NCI-H226 (cell line): ENCODE measurements around the gene SGCA.

Experiments used
- DNase-seq: peaks from one replicate; pipeline ENCODE4 v3.0.0-alpha.2; 2015

The SGCA gene

DNA sequence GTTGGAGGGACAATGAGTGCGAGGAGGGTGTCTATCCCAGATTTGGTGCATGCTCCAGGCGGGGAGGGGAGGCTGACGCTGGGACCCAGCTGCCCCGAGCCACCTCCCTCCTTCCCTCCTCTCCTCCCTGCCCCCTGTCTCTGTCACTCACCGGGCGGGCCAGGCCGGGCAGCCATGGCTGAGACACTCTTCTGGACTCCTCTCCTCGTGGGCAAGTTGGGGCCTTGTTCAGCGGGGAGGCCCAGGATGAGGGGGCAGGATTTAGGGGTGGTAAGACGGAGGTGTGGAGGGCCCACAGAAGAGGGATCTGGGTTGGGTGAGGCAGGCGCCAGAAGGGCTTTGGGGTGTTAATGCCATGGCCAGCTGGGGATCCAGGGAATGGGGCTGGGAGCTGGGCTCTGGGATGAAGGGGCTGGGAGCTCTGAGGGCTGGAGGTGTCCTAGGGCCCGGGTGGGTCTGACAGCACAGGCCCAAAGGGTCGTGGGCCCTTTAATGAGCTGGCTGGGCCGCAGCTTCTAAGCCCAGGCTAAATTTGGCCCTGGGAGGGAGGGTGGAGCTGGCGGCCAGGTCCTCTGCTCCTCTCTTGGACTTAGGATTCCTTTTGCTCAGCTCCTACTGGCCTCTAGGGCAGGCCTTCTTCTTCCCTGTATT, at the start of gene SGCA:
Gene SGCA, plus strand, starts transcription at position 139 of the 651 bp plus-strand sequence. Its CDS starts 36 bp downstream, at position 175.
- no peak for DNase-seq

GRCh38 chr17:50117202-50118051, 48.4 kb upstream of the SGCA start:
- DNase-seq = peak; percentile 37

DNA sequence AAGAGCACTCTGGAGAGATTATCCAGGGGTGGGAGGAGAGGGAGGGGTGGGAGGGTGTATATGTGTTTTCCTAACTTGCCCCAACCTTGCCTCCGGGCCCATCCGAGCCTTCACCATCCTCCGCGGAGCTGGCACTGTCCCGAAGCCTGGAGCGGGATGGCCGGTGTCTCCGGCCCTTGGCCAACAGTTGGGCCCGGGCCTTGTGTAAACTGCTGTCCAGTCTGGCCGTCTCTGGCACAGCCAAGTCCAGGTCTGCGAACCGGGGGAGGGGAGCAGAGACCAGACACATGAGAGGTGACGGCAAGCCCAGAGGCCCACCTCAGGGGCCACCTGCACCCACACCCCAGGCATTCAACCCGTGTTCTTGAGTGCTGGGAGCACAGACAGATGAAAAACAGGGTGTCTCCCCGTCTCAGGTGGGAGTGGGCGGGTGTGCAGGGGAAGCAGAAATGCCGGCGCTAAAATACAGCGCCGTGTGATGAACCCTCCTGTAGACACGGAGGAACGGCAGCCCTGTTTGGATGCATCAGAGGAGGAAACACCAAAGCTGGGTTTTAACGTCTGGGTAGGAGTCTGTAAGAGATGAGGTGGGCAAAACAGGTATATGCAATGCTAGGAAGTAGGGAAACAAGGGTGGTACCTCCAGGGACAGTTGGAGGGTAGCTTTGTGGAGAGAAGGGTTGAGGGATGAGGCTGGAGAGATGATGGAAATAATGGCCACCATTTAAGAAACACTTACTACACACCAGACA, 47.6 kb upstream of the SGCA start:
- DNase-seq = no peak

DNA sequence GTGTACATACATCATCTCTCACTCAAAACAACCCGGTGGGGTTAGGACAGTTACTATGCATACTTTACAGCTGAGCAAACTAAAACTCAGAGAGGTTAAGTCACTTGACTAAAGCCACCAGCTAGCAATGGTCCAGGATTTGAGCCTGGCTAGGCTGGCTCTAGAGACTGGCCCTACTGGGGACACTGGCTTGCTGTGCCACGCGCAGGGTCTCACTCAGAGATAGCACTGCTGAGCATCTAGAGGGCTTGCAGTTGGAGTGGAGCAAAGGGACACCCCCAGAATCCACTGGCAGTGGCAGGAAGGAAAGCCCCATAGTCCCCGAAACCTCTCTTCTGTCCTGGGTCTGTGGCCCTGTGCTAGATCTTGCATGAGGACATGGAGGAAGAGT, 47.0 kb upstream of the SGCA start:
- DNase-seq = no peak

GRCh38 chr17:50120475-50121253, 45.1 kb upstream of the SGCA start:
- no peak for DNase-seq

- DNase-seq = no peak
Observed at GRCh38 chr17:50122945-50123344, 42.9 kb upstream of the SGCA start.

- DNase-seq = no peak
Observed at GRCh38 chr17:50123649-50124349, 42.0 kb upstream of the SGCA start.

GRCh38 chr17:50125420-50125997, 40.3 kb upstream of the SGCA start:
- no peak for DNase-seq

DNA sequence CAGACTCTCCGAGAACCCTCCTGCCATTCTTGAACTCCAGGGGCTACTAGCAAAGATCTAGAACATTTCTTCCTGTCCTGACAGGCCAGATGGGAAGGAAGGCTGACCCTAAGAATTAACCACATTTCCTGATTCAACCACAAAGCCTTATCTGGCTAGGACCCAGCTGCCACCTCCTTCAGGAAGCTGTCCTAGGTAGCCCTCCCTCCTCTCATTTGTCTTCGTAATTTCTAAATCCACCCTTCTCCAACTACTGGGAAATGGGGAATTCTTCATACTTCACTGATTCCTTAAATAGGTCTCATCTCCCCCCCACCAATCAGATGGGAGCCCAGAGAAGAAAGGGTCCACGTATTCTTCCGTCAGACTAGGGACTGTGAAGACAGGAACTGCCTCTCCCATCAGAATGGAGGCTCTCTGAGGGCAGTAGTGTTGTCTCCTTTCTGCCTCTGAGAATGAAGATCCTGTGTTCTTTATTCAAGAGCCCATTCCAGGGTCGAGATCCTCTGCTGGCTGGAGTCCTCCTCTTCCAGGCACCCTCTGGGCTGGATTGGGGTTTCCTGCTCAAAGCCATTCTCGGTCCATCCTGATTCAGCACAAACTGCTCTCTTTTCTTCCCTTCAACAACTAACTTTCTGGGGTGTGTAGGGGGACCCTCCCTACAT, 38.0 kb upstream of the SGCA start:
- no peak for DNase-seq

DNA sequence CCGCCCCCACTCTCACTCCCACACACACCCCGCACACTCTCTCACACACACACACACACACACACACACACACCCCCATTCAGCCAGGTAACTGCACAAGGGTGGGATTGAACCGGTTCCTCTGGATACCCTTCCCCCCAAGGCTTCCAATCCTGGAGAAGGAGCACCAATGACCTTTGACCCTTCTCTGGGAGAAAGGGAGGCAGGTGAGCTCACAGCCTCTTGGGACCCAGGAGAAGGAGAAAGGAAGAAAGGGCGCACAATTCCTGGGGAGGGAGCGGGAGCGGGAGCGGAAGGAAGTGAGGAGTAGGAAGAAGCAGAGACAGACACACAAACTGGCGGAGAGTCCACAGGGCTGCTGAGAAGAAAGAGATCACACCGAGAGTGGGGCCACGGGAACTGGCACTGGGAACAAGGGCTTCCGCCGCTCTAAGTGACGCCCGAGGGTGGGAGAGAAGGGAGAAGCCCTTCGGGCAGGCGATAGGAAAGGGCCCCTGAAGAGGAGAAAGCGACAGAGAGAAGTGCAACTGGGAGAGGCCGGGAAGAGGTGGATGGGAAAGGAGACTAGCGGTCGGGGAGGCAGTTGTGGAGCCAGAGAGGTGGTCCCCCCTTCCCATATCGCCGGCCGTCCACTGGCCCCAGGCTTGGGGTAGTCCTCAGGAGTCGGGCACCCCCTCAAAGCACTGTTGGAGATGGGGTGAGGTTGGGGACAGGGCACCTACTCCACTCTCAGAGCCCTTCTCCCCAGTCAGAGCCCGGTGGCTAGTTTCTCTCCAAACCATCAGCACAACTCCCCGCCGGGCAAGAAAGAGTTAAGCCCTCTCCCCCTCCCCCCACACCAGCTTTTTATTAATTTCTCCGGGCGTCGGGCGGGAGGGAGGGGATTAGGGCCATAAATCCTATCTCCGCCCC, 37.1 kb upstream of the SGCA start:
- DNase-seq = no peak

DNA sequence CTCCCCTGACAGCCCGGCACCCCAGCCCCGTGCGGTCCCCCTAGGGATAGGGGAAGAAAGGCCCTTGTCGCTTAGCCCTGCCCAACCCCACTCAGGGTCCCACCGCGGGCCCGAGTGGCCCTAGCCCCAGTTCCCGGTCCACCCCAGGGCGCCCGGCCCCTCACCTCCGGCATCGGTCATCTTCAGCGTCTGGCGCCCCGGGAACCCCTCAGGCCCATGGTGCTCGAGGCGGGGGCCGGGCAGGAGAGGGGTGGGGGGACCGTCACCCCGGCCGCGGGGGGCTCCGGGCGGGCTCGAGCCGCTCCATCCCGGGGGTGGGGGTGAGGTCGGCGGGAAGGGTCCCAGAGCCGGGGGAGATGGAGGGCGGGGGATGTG, 36.5 kb upstream of the SGCA start:
- DNase-seq = no peak

GRCh38 chr17:50129728-50130558, 35.9 kb upstream of the SGCA start, which contains the start of gene SAMD14:
TSS of gene SAMD14 (minus strand) at chr17:50130160. CDS start at chr17:50124959, 5,201 bp downstream.
- DNase-seq = no peak

DNA sequence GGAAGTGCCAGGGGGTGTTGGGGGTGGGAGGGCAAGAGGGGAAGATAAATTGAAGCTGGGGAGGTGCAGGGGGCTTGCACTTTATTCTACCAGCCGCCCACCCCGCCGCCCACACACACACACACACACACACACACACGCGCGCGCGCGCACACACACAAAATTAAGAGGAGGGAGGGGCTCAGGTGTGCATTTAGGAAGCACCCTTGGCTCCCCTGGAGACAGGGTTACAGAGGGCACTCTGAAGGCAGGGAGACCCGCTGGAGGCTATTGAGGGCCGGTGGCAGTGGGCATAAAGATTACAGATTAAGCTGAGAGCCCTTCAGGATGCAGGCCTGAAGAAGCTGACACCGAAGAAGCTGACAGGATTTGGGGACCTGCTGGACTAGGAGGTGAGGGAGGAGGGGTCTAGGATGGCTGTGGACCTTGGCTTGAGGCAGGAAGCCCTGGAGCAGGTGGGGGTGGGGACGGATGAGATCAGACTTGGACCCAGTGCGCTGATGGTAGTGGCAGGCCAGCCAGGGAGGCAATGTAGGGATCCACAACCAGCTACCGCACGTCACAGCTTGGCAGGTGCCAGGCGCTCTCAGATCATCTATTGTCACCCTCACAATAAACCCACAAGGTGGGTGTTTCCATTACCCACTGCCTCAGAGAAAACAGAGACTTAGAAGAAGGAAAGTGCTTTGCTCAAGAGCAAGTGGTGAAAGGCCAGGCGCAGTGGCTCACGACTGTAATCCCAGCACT, 35.1 kb upstream of the SGCA start:
- DNase-seq = no peak

GRCh38 chr17:50132104-50132794, 33.6 kb upstream of the SGCA start:
- no peak for DNase-seq

DNA sequence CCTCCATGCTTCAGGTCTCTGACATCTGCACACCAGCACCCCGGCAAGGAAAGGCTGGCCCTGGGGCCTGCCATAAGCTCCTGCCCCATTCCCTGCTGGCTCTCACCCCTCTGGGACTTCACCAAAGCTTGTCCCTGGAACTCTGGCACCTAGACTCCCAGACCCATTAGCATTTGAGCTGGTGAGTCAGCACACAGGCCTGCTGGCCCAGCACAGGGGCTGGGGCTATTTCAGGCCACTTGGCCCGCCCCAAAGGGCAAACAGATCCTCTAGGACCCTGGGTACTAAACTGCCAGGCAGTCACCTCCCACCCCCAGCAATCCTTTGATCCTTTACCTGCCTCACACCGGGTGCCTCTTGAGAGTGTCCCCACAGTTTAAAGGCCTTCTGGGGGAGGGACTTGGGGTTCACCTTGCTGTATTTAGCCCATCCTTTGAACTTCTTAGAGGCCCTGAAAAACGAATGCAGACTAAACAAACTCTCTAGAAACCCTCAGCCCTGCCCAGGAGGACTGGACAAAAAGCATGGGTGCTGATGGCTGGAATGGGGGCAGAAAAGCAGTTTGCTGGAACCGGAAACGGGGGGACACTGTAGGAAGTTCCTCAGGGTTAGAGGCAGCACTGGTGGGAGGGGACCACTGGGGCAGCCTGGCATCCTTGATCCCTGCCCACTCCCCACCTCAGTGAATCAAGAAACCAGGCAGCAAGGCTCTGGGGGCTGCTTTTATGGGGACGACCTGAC, 32.6 kb upstream of the SGCA start:
- no peak for DNase-seq

DNA sequence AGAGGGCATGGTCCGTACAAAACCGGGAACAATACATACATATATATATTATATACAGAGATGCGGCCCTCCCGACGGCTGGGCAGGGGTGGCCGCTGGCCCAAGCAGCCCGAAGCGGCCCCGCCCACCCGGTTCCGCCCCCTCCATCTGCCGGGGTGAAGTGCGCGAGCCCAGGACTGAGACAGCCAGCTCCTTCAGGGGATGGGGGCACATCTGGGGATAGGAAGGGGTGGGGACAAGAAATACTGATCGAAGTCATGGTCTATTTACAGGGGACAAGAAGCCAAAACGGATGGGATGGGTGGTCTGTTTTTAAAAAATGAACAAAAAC, 32.1 kb upstream of the SGCA start:
- DNase-seq = no peak
